Inflammatory macrophage treated with lipopolysaccharide for 1 hour (primary cell): ENCODE results near the gene POGLUT3.

Experiments
- DNase-seq, 2 donors: peaks; one replicate each; pipeline ENCODE4 v3.0.0-alpha.2; 2020 to 2022

Gene POGLUT3

GRCh38 chr11:108500169-108500568 is 2.0 kb upstream of the POGLUT3 start:
- no peak for DNase-seq

GRCh38 chr11:108498816-108499408 is 728 bp upstream of the POGLUT3 start:
- DNase-seq = no peak

- peak; percentile 96 to 99 for DNase-seq
These were observed 703 bp downstream of the POGLUT3 start for GRCh38 chr11:108497317-108498045.

- DNase-seq = peak in 1 of 2 donors; percentile 9
These were observed 1.4 kb downstream of the POGLUT3 start for GRCh38 chr11:108496643-108497256.

GRCh38 chr11:108495326-108495725 is 2.9 kb downstream of the POGLUT3 start:
- DNase-seq = no peak

DNA sequence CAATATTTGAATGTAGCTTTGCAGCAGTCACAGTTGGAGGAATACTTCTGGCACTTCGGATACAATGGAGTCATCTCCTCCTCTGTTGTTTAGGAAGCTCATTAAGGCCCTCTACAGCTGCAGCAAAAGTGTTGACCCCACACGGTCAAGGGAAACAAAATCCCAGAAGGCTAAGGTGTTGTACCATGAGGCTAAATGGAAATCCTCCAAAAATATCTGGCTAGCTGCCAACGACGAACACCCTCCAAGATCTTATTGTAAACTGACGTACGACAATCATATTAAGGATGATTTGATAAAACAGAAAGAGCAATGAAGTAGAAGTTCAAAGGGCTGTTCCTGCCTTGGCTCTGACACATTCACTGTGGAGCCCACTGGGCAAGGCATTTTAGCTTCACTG is 4.0 kb downstream of the POGLUT3 start:
- no peak for DNase-seq

- no peak for DNase-seq
These were observed 6.2 kb downstream of the POGLUT3 start for GRCh38 chr11:108491936-108492335.

GRCh38 chr11:108486828-108487227 is 11.4 kb downstream of the POGLUT3 start:
- no peak for DNase-seq

- DNase-seq = no peak
These were observed 11.9 kb downstream of the POGLUT3 start for GRCh38 chr11:108486331-108486730.

GRCh38 chr11:108483163-108483562 is 15.0 kb downstream of the POGLUT3 start:
- no peak for DNase-seq

DNA sequence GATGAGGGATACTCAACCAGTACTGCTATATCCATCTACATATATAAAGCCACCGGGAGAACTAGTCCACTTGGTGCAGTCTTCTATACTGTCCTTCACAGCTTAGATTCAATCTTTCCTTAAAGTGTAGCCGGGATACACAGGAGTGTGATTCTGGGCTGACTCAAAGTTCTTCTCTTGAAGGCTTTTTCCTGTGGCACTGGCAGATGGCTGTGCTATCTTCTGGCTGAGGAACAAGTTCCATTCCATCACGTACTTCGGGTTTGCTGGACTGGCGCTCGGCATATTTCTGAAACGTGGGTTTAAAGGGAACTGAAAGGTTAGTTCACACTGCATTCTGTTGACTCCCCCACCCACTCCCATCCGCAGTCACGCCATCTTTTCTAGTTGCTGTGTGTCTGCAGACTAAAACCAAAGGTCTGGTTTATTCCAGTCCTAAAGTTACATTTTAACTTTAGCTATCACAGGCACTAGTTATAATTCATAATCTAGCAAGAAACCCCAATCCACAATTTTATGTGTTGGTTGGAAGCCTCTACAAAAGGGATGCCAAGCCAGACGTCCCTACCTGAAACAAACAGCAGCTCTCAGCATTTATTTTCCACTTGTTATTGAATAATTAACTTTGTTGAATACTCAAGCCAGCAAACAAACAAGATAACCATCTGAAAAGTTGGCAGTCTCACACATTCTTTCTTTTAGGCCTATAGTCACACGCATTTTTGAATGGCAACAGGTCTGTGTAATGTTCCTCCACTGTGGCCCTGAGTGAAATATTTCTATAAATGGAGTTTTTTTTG is 23.3 kb downstream of the POGLUT3 start:
- DNase-seq = peak in 1 of 2 donors; percentile 10

- no peak for DNase-seq
These were observed 25.5 kb downstream of the POGLUT3 start for GRCh38 chr11:108472681-108473080.

GRCh38 chr11:108468478-108468864 is 29.7 kb downstream of the POGLUT3 start:
- DNase-seq = peak in 1 of 2 donors; percentile 23

DNA sequence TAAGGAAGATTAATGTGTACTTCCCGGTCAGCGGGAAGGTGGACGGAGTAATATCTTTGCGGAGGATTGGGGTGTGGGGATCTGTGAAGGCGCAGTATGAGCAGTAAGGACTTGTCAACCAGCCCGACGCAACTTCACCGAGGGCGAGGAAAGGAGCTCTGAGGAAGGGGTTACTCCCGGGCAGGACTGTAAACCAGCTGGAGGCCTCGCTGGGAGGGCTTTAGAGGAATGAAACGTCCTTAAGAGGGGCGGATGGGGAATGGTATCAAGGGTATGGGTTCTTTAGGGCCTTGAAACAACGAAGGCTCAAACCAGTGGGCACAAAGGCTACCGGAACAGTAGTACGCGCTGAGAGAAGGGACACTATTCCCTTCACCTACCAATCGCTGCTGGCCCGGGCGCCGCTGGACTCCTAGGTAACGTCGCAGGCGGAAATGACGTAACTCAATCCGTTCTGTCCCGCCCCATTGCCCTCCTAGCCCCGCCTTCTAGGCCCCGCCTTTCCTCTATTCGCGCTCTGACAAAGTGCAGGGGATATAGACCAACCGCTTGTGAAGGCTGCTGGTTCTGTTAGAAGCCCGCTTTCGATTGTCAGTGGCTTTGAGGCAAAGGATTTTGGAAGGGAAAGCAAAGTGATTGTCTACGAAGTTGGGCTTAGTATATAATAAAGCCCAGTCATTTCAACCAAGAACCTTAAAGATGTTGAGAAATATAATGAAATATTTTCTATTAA is 30.9 kb downstream of the POGLUT3 start, which contains the start of gene C11orf65:
Gene C11orf65, minus strand, starts transcription at position 439 of the 733 bp plus-strand sequence. CDS start 5,970 bp downstream, outside the sequence.
- DNase-seq = peak; percentile 94 to 98

DNA sequence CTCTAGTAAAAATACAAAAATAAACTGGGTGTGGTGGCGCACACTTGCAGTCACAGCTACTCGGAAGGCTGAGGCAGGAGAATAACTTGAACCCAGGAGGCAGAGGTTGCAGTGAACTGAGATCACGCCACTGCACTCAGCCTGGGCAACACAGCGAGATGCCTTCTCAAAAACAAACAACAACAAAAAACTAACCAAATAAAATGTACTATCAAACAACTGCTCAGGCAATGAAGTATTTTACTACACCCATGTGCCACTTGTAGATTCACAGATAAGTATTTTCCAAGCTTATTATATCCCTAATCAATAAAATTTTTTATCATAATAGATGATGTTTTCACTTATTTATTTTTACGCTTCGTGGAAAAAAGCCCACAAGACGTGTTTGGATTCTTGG is 31.8 kb downstream of the POGLUT3 start:
- DNase-seq = no peak

- no peak for DNase-seq
These were observed 44.9 kb downstream of the POGLUT3 start for GRCh38 chr11:108453207-108453835.
